Peyer's patch (tissue), 4 donors: Measurements from ENCODE around the gene DOCK1.

Source experiments
- CTCF ChIP-seq, 6 experiments: fragments of 450-650 bp in 4 of 6; fragments of 200-600 bp in 2 of 6; sonication (generic) in 1 of 6; IDR thresholded peaks; one replicate each; pipeline ENCODE4 v1.5.1; 2017 to 2019; ENCODE audit warnings: antibody characterized with exemption in 6 of 6, mild to moderate bottlenecking in 3 of 6, moderate library complexity in 1 of 6
- POLR2A ChIP-seq, 2 donors: fragments of 450-650 bp; IDR thresholded peaks; one replicate each; pipeline ENCODE4 v1.5.1; 2017; ENCODE audit warnings: antibody characterized with exemption in 2 of 2, mild to moderate bottlenecking in 2 of 2, moderate library complexity in 2 of 2

- no peak for TF ChIP-seq POLR2A (IDR thresholded peaks at IDR 0.05)
- TF ChIP-seq CTCF (IDR thresholded peaks at IDR 0.05): no peak
Measured at GRCh38 chr10:127405221-127405620, 500.0 kb downstream of the DOCK1 start.
